Measurements from ENCODE around the gene C22orf23.

DNA sequence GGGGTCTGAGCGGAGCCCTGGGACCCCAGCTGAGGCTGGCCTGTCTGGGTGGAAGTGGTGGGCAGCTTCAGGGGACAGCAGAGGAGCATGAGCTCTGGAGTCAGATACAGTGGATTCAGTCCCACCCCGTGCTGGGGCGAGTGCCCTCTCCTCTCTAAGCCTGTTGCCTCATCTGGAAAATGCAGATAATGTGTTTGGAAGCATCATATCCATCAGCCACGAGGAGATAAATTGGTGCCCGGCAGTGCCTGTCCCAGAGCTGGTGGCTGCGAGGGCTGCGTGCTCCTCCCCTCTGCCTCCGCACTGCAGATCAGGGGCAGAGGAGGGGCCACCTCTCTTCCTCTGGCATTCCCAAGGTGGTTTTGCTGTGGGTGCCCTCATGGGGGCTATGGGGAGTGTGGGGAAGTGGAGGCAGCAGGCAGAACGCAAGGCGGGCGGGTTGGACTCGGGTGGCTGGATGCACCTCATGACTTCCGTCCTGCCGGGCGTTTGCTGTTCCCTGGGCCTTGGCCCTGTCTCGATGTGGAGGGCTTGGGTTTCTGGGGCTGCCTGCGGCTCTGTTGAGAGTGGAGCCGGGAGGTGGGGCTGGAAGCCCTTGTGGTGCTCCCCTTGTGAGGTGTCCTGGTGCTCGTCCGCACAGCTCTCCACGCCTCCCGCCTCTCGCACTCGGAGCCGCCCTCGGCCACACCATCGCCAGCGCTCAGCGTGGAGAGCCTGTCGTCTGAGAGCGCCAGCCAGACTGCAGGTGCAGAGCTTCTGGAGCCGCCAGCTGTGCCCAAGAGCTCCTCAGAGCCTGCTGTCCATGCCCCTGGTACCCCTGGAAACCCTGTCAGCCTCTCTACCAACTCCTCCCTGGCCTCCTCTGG is 26.4 kb downstream of the C22orf23 start:
- TF ChIP-seq, protein P1, sequence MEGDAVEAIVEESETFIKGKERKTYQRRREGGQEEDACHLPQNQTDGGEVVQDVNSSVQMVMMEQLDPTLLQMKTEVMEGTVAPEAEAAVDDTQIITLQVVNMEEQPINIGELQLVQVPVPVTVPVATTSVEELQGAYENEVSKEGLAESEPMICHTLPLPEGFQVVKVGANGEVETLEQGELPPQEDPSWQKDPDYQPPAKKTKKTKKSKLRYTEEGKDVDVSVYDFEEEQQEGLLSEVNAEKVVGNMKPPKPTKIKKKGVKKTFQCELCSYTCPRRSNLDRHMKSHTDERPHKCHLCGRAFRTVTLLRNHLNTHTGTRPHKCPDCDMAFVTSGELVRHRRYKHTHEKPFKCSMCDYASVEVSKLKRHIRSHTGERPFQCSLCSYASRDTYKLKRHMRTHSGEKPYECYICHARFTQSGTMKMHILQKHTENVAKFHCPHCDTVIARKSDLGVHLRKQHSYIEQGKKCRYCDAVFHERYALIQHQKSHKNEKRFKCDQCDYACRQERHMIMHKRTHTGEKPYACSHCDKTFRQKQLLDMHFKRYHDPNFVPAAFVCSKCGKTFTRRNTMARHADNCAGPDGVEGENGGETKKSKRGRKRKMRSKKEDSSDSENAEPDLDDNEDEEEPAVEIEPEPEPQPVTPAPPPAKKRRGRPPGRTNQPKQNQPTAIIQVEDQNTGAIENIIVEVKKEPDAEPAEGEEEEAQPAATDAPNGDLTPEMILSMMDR (IDR thresholded peaks at IDR 0.05), result no peak
- TF ChIP-seq POLR2A (IDR thresholded peaks at IDR 0.05), result no peak

All from body of pancreas (tissue), 4 donors.